ENCODE measurements around the gene POU6F2. TPM values are rescaled to one million over a fixed set of nuclear protein-coding genes. Genes with fewer than 3 reads are reported as not detected.

POU6F2 gene
- polyA plus RNA-seq, 1 donor from 2014 or later: not detected

GRCh38 chr7:39272111-39272510 is 294.4 kb downstream of the POU6F2 start:
- H3K27ac Mint-ChIP-seq: no peak overlapping the region
- no peak overlapping the region for H3K4me3 Mint-ChIP-seq
- H3K9me3 Mint-ChIP-seq: peaks cover 0 to 4% (median 0%) of the 10 kb centered on the region in 3 donors
- no peaks in the 10 kb centered on the region for H3K36me3 Mint-ChIP-seq
- peaks cover 19% of the 10 kb centered on the region for H3K27me3 Mint-ChIP-seq
- H3K4me1 Mint-ChIP-seq: no peaks in the 10 kb centered on the region

DNA sequence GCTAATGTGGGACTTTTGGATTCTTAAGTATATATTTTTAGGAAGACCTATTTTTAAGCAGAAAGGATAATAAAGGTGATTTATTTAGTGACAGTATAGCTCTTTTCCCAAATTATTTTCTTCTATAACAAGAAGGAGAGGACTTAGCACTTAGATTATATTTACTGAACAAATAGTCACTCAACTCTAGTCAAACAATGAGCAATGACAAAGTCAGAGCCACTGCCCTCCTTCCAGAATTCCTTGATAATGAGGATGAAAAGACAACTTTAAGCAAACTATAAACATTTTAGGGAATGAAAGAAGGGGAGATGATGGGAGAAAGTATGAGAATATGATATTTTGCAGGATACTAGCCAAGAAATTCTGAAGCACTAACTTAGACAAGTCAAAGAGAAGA is 295.0 kb downstream of the POU6F2 start:
- peaks cover 0 to 4% (median 2%) of the 10 kb centered on the region in 3 donors for H3K9me3 Mint-ChIP-seq
- no peak overlapping the region for H3K27ac Mint-ChIP-seq
- peaks cover 19% of the 10 kb centered on the region for H3K27me3 Mint-ChIP-seq
- no peaks in the 10 kb centered on the region for H3K36me3 Mint-ChIP-seq
- no peaks in the 10 kb centered on the region for H3K4me1 Mint-ChIP-seq
- no peak overlapping the region for H3K4me3 Mint-ChIP-seq

DNA sequence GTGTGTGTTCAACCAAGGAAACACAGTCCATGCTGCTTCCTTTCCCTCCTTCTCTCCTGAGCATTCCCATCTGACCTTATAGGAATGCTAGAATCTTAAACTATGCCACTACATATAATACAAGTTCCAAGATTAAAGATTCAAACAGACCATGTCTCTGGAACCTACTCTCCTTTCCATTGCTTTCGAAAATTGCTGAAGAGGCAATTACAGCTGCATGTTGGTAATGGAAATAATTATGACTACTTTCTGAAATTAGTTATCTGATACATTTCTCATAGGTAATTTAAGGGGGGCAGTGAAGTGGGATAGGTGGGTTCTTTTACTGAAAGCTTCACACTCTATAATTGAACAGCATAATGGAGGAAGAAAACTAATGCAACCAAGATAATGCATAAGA is 302.6 kb downstream of the POU6F2 start:
- no peaks in the 10 kb centered on the region for H3K36me3 Mint-ChIP-seq
- H3K27ac Mint-ChIP-seq: no peak overlapping the region
- H3K9me3 Mint-ChIP-seq: peaks cover 2 to 5% (median 3%) of the 10 kb centered on the region in 3 donors
- H3K4me3 Mint-ChIP-seq: no peak overlapping the region
- H3K27me3 Mint-ChIP-seq: peaks cover 5% of the 10 kb centered on the region
- no peaks in the 10 kb centered on the region for H3K4me1 Mint-ChIP-seq

DNA sequence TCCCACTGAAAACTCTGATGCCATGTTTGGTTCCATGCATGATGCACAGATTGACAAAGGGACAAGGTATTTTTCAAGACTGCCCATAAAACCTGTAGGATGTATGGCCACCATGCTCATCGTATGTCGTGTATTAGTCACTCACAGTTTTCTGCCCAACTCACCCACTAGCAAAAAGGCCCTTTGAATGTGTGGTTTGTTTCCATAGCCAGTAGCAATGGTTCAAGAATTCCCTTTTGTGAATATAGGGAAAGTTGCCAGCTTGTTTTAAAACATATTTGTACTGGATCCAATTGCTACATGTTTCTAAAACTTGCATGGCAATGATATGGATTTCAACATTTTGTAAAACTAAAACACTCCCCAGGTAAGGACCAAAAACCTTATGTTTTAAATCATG is 307.5 kb downstream of the POU6F2 start:
- peaks cover 2 to 4% (median 3%) of the 10 kb centered on the region in 3 donors for H3K9me3 Mint-ChIP-seq

DNA sequence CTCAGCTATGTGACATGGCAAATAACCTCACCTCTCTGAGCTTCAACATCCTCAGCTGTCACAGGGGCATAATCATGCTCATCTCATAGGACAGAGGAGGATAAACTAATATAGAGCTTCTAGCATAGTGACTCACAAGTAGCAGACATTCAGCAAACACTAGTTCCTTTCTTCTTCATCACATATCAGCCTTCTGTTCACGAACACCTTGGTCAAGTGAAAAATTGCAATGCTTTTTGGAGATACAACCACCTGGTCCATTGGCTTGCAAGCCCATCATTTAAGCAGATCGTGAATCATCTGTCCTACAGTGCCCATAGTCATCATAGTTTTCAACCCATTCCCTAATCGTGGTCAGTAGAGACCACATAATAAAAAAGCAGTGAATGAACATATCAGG is 310.6 kb downstream of the POU6F2 start:
- Mint-ChIP-seq H3K4me3 (no peak overlapping the region), H3K4me1 (no peaks in the 10 kb centered on the region), H3K27ac (no peak overlapping the region), H3K9me3 (peaks cover 0 to 4% (median under 1%) of the 10 kb centered on the region in 3 donors), H3K36me3 (no peaks in the 10 kb centered on the region), H3K27me3 (peaks cover 5% of the 10 kb centered on the region)

More for the DNA sequence above, 307.5 kb downstream of the POU6F2 start:
- no peaks in the 10 kb centered on the region for H3K36me3 Mint-ChIP-seq
- H3K27me3 Mint-ChIP-seq: peaks cover 5% of the 10 kb centered on the region
- H3K4me3 Mint-ChIP-seq: no peak overlapping the region
- H3K4me1 Mint-ChIP-seq: no peaks in the 10 kb centered on the region
- no peak overlapping the region for H3K27ac Mint-ChIP-seq

GRCh38 chr7:39291628-39292410 is 314.1 kb downstream of the POU6F2 start:
- Mint-ChIP-seq H3K27ac (no peak overlapping the region), H3K9me3 (peaks cover 0 to 2% (median 2%) of the 10 kb centered on the region in 3 donors), H3K4me1 (no peaks in the 10 kb centered on the region), H3K27me3 (peaks cover 2% of the 10 kb centered on the region), H3K36me3 (no peaks in the 10 kb centered on the region), H3K4me3 (no peak overlapping the region)

GRCh38 chr7:39293056-39293823 is 315.5 kb downstream of the POU6F2 start:
- Mint-ChIP-seq H3K27me3 (peaks cover 2% of the 10 kb centered on the region), H3K27ac (no peak overlapping the region), H3K9me3 (peaks cover 2 to 10% (median 2%) of the 10 kb centered on the region in 3 donors), H3K4me1 (no peaks in the 10 kb centered on the region), H3K4me3 (no peak overlapping the region), H3K36me3 (no peaks in the 10 kb centered on the region)

- Mint-ChIP-seq H3K4me1 (no peaks in the 10 kb centered on the region), H3K27me3 (no peaks in the 10 kb centered on the region), H3K27ac (no peak overlapping the region), H3K9me3 (peaks cover 2 to 10% (median 3%) of the 10 kb centered on the region in 3 donors), H3K4me3 (no peak overlapping the region), H3K36me3 (no peaks in the 10 kb centered on the region)
Observed at GRCh38 chr7:39294022-39294421, 316.3 kb downstream of the POU6F2 start.

- Mint-ChIP-seq H3K9me3 (peaks cover 2 to 10% (median 2%) of the 10 kb centered on the region in 3 donors), H3K4me1 (no peaks in the 10 kb centered on the region), H3K36me3 (no peaks in the 10 kb centered on the region), H3K4me3 (no peak overlapping the region), H3K27ac (no peak overlapping the region), H3K27me3 (no peaks in the 10 kb centered on the region)
Observed at GRCh38 chr7:39295796-39296195, 318.1 kb downstream of the POU6F2 start.

- Mint-ChIP-seq H3K27ac (no peak overlapping the region), H3K27me3 (peaks cover 1% of the 10 kb centered on the region), H3K4me1 (no peaks in the 10 kb centered on the region), H3K4me3 (no peak overlapping the region), H3K9me3 (peaks cover 2 to 10% (median 3%) of the 10 kb centered on the region in 3 donors), H3K36me3 (no peaks in the 10 kb centered on the region)
Observed at GRCh38 chr7:39299695-39300094, 322.0 kb downstream of the POU6F2 start.

- H3K4me1 Mint-ChIP-seq: no peaks in the 10 kb centered on the region
- peaks cover 1% of the 10 kb centered on the region for H3K27me3 Mint-ChIP-seq
- H3K4me3 Mint-ChIP-seq: no peak overlapping the region
- no peak overlapping the region for H3K27ac Mint-ChIP-seq
- H3K9me3 Mint-ChIP-seq: peaks cover 2 to 10% (median 3%) of the 10 kb centered on the region in 3 donors
- H3K36me3 Mint-ChIP-seq: no peaks in the 10 kb centered on the region
Observed at GRCh38 chr7:39300276-39300675, 322.6 kb downstream of the POU6F2 start.

GRCh38 chr7:39301543-39301942 is 323.8 kb downstream of the POU6F2 start:
- Mint-ChIP-seq H3K36me3 (no peaks in the 10 kb centered on the region), H3K27me3 (peaks cover 1% of the 10 kb centered on the region), H3K4me1 (no peaks in the 10 kb centered on the region), H3K4me3 (no peak overlapping the region), H3K27ac (no peak overlapping the region), H3K9me3 (peaks cover 2 to 10% (median 3%) of the 10 kb centered on the region in 3 donors)

GRCh38 chr7:39304178-39304577 is 326.5 kb downstream of the POU6F2 start:
- H3K4me1 Mint-ChIP-seq: no peaks in the 10 kb centered on the region
- H3K4me3 Mint-ChIP-seq: no peak overlapping the region
- H3K36me3 Mint-ChIP-seq: no peaks in the 10 kb centered on the region
- peaks cover 0 to 2% (median 0%) of the 10 kb centered on the region in 3 donors for H3K9me3 Mint-ChIP-seq
- H3K27ac Mint-ChIP-seq: no peak overlapping the region
- peaks cover 1% of the 10 kb centered on the region for H3K27me3 Mint-ChIP-seq

DNA sequence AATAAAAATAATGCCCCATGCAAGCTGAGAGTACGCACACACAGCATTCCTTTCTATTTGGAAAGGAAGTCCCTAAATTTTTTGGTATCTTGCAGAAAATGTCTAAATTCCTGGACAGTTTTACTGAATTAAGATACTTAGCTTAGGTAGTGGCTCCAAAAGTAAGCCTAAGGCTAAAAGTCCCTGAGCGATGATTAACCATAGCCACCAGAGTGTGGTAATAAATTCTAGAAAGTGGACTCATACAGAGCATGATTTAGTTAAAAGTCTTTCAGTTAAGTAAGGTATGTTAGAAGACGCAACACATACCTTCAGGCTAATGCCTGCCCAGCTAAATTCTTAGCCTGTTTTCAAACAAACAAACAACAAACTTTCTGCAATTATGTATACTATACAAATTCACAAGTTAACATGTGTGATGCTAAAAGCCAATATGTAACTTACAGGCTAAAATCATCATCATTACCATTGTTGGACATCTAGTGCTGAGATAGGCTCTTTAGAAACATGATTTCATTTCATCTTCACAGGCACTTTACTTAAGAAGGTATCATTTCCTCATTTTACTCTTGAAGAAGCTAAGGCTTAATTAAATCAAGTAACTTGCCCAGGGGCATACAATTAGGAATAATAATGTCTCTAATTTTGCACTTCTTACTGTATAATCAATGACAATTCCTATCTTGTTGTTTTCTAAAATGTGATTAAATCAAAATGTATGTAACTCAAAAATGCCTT is 327.1 kb downstream of the POU6F2 start:
- Mint-ChIP-seq H3K36me3 (no peaks in the 10 kb centered on the region), H3K27ac (no peak overlapping the region), H3K4me1 (no peaks in the 10 kb centered on the region), H3K27me3 (peaks cover 1% of the 10 kb centered on the region), H3K4me3 (no peak overlapping the region), H3K9me3 (peaks cover 0 to 2% (median 0%) of the 10 kb centered on the region in 3 donors)

DNA sequence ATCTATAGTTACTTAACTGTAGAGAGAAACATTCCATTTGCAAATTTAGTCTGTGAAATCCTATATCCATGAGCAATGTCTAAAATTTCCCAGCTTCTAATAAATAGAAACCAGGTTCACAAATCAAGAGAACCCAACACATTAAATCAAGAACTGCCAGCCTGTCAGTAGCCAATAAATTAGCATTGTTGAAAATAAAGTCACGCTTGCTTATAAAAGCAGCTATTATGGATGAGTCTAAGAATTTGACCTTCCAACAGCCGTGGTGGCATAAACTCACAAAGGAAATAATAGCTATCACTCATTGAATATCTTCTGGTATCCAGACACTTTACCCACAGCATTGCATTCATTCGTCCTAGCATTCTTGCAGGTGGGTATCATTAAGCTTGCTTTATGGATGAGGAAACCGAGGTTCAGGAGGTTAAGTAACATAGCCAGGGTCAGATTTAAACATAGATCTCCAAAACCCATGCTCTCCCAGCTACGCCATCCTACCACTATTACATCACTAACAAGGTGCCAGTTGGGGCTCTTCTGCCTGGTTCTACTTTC is 328.4 kb downstream of the POU6F2 start:
- Mint-ChIP-seq H3K4me1 (no peaks in the 10 kb centered on the region), H3K9me3 (peaks cover 0 to 2% (median 0%) of the 10 kb centered on the region in 3 donors), H3K27ac (no peak overlapping the region), H3K4me3 (no peak overlapping the region), H3K27me3 (peaks cover 1% of the 10 kb centered on the region), H3K36me3 (no peaks in the 10 kb centered on the region)
